Fibroblast of lung (primary cell): ENCODE measurements around the gene GPR162.

Source experiments
- EZH2 ChIP-seq: IDR thresholded peaks from 2 replicates; pipeline ENCODE4 v1.5.1; 2012; ENCODE audit warnings: low read length, control low read depth, mild to moderate bottlenecking; ENCODE audit errors: missing control alignments
- TF ChIP-seq, protein P1 (sequence below), 2 donors: IDR thresholded peaks in 1 of 2; conservative IDR thresholded peaks in 1 of 2; 1 replicate in 1 of 2; 2 replicates in 1 of 2; pipeline ENCODE4 v1.5.1; 2011 to 2012; ENCODE audit warnings: low read length in 2 of 2, control low read depth in 1 of 2, inconsistent platforms in 1 of 2, low read depth in 1 of 2, mild to moderate bottlenecking in 1 of 2

DNA sequence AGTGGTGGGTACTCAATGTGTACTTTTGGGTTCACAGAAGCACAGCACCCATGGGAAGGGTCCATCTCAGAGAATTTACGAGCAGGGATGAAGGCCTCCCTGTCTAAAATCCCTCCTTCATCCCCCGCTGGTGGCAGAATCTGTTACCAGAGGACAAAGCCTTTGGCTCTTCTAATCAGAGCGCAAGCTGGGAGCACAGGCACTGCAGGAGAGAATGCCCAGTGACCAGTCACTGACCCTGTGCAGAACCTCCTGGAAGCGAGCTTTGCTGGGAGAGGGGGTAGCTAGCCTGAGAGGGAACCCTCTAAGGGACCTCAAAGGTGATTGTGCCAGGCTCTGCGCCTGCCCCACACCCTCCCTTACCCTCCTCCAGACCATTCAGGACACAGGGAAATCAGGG lies 1.5 kb upstream of the GPR162 start:
- TF ChIP-seq, protein P1, sequence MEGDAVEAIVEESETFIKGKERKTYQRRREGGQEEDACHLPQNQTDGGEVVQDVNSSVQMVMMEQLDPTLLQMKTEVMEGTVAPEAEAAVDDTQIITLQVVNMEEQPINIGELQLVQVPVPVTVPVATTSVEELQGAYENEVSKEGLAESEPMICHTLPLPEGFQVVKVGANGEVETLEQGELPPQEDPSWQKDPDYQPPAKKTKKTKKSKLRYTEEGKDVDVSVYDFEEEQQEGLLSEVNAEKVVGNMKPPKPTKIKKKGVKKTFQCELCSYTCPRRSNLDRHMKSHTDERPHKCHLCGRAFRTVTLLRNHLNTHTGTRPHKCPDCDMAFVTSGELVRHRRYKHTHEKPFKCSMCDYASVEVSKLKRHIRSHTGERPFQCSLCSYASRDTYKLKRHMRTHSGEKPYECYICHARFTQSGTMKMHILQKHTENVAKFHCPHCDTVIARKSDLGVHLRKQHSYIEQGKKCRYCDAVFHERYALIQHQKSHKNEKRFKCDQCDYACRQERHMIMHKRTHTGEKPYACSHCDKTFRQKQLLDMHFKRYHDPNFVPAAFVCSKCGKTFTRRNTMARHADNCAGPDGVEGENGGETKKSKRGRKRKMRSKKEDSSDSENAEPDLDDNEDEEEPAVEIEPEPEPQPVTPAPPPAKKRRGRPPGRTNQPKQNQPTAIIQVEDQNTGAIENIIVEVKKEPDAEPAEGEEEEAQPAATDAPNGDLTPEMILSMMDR (conservative IDR thresholded peaks at IDR 0.05 in 1 of 2, IDR thresholded peaks at IDR 0.05 in 1 of 2; ENCODE audit: low read depth in 1 of 2, low read length in 2 of 2) = no peak
- TF ChIP-seq EZH2 = no peak
